ENCODE results near the gene MRPL22. TPM values are rescaled to one million over a fixed set of nuclear protein-coding genes. Genes with fewer than 3 reads are reported as not detected.
A peak's percentile ranks its signal among the peaks of the same experiment; 100 is the strongest.
"Not testable (repeated sequence)": the region's sequence is repeated elsewhere in the genome, so short reads cannot be mapped to it uniquely, and the experiment has no call there.

Gene MRPL22
- total RNA-seq, 4 donors from 2014 or later: 5.8 to 40.6 (median 14.0) TPM

GRCh38 chr5:154937186-154937717 lies 3.6 kb upstream of the MRPL22 start:
- no peaks in the 10 kb centered on the region for H3K9me3 ChIP-seq
- no peaks in the 10 kb centered on the region for H3K27me3 ChIP-seq
- DNase-seq: no peak
- peaks cover 0 to 18% (median 13%) of the 10 kb centered on the region in 4 donors for H3K4me1 ChIP-seq
- peaks cover 0 to 9% (median 0%) of the 10 kb centered on the region in 3 donors for H3K36me3 ChIP-seq
- peak overlapping the region; percentile 46 to 83 (median 62) for H3K27ac ChIP-seq
- TF ChIP-seq POLR2A (IDR thresholded peaks at IDR 0.05) (no peak), CTCF (IDR thresholded peaks at IDR 0.05) (no peak)
- peak overlapping the region; percentile 72 to 90 (median 82) for H3K4me3 ChIP-seq

- Histone ChIP-seq H3K4me3 (peak within 1 kb of the TSS; percentile 72 to 90 (median 82)), H3K27ac (peak within 1 kb of the TSS; percentile 46 to 83 (median 62)), H3K27me3 (no peaks in the 10 kb centered on the region), H3K36me3 (peaks cover 0 to 4% (median 0%) of the 10 kb centered on the region in 3 donors), H3K9me3 (no peaks in the 10 kb centered on the region), H3K4me1 (peaks cover 0 to 24% (median 16%) of the 10 kb centered on the region in 4 donors)
- peak in 1 of 2 donors; percentile 41 for TF ChIP-seq POLR2A (IDR thresholded peaks at IDR 0.05)
- no peak for TF ChIP-seq CTCF (IDR thresholded peaks at IDR 0.05)
- peak; percentile 81 to 93 (median 92) for DNase-seq
Observed at GRCh38 chr5:154937718-154938466, 3.0 kb upstream of the MRPL22 start, which contains the start of gene GEMIN5. Gene GEMIN5, minus strand, starts transcription at chr5:154938211. Its CDS starts 78 bp downstream, at chr5:154938133.

- H3K4me1 ChIP-seq: peaks cover 0 to 28% (median 16%) of the 10 kb centered on the region in 4 donors
Observed at GRCh38 chr5:154939387-154939786, 1.5 kb upstream of the MRPL22 start.

GRCh38 chr5:154940375-154940771 lies 500 bp upstream of the MRPL22 start:
- Histone ChIP-seq H3K4me1 (peaks cover 0 to 28% (median 16%) of the 10 kb centered on the region in 4 donors), H3K27me3 (no peaks in the 10 kb centered on the region), H3K36me3 (no peaks in the 10 kb centered on the region), H3K4me3 (peak overlapping the region; percentile 54 to 87 (median 67)), H3K9me3 (no peaks in the 10 kb centered on the region), H3K27ac (peak overlapping the region; percentile 71 to 83 (median 74))
- no peak for DNase-seq
- TF ChIP-seq POLR2A (IDR thresholded peaks at IDR 0.05): no peak
- no peak for TF ChIP-seq CTCF (IDR thresholded peaks at IDR 0.05)

More at GRCh38 chr5:154939387-154939786, 1.5 kb upstream of the MRPL22 start:
- not testable (repeated sequence) for H3K27ac ChIP-seq, H3K9me3 ChIP-seq, H3K27me3 ChIP-seq, DNase-seq, H3K36me3 ChIP-seq, H3K4me3 ChIP-seq

GRCh38 chr5:154943527-154943926 lies 2.7 kb downstream of the MRPL22 start:
- TF ChIP-seq CTCF (IDR thresholded peaks at IDR 0.05) (no peak), POLR2A (IDR thresholded peaks at IDR 0.05) (no peak)
- Histone ChIP-seq H3K4me3 (no peak overlapping the region), H3K9me3 (no peaks in the 10 kb centered on the region), H3K36me3 (no peaks in the 10 kb centered on the region), H3K27me3 (no peaks in the 10 kb centered on the region), H3K4me1 (peaks cover 0 to 19% (median 11%) of the 10 kb centered on the region in 4 donors), H3K27ac (no peak overlapping the region)
- no peak for DNase-seq

- TF ChIP-seq POLR2A (IDR thresholded peaks at IDR 0.05) (no peak), CTCF (IDR thresholded peaks at IDR 0.05) (no peak)
- H3K36me3 ChIP-seq: no peaks in the 10 kb centered on the region
- no peak overlapping the region for H3K27ac ChIP-seq
- no peaks in the 10 kb centered on the region for H3K9me3 ChIP-seq
- peaks cover 0 to 19% (median 11%) of the 10 kb centered on the region in 4 donors for H3K4me1 ChIP-seq
- no peak for DNase-seq
- H3K27me3 ChIP-seq: no peaks in the 10 kb centered on the region
- H3K4me3 ChIP-seq: no peak overlapping the region
Observed at GRCh38 chr5:154944716-154945115, 3.8 kb downstream of the MRPL22 start.
